Esophagus muscularis mucosa (tissue), 4 donors: Measurements from ENCODE around the gene SCAP. TPM values are rescaled to one million over a fixed set of nuclear protein-coding genes. Genes with fewer than 3 reads are reported as not detected.

Experiments
- DNase-seq: peaks from one replicate; pipeline ENCODE4 v3.0.0-alpha.2; 2017; ENCODE audit errors: extremely low spot score
- H3K27ac ChIP-seq, 4 donors: fragments of 200-600 bp; sonication (generic); replicated peaks in 1 of 4; 1 replicate in 3 of 4; 2 replicates in 1 of 4; pipeline ENCODE4 v1.5.1; 2016 to 2019; ENCODE audit warnings: mild to moderate bottlenecking in 1 of 4
- H3K27me3 ChIP-seq, 4 donors: fragments of 200-600 bp; sonication (generic); one replicate each; pipeline versions ENCODE4 v1.5.1 to v1.6.0; 2016 to 2019
- H3K36me3 ChIP-seq, 4 donors: fragments of 200-600 bp; sonication (generic); one replicate each; pipeline ENCODE4 v1.5.1; 2016 to 2019
- H3K4me1 ChIP-seq, 4 donors: fragments of 200-600 bp; sonication (generic); one replicate each; pipeline ENCODE4 v1.5.1; 2016 to 2019
- H3K4me3 ChIP-seq, 4 donors: fragments of 200-600 bp; sonication (generic); 1 replicate in 2 of 4; 2 replicates in 2 of 4; pipeline ENCODE4 v1.5.1; 2016 to 2019; ENCODE audit warnings: mild to moderate bottlenecking in 4 of 4, moderate library complexity in 1 of 4
- H3K9me3 ChIP-seq, 4 donors: fragments of 200-600 bp; sonication (generic); 1 replicate in 3 of 4; 2 replicates in 1 of 4; pipeline ENCODE4 v1.5.1; 2016 to 2019
- CTCF ChIP-seq, 3 experiments: fragments of 200-600 bp in 2 of 3; fragments of 450-650 bp in 1 of 3; sonication (generic) in 2 of 3; IDR thresholded peaks; one replicate each; pipeline ENCODE4 v1.5.1; 2017 to 2019; ENCODE audit warnings: antibody characterized with exemption in 3 of 3, mild to moderate bottlenecking in 2 of 3, moderate library complexity in 1 of 3
- EP300 ChIP-seq: sonication (generic); formaldehyde crosslinking; IDR thresholded peaks from one replicate; pipeline ENCODE4 v1.6.1; 2017; ENCODE audit warnings: antibody characterized with exemption
- POLR2A ChIP-seq: fragments of 450-650 bp; IDR thresholded peaks from one replicate; pipeline ENCODE4 v1.6.1; 2017; ENCODE audit warnings: antibody characterized with exemption, moderate library complexity, mild to moderate bottlenecking, low read depth
- POLR2AphosphoS5 ChIP-seq, 2 donors: sonication (generic); formaldehyde crosslinking; IDR thresholded peaks; one replicate each; pipeline ENCODE4 v1.6.1; 2017; ENCODE audit warnings: antibody characterized with exemption in 2 of 2
- WGBS: methylation state at CpG from one replicate; pipeline ENCODE4 v1.1.5; 2018; 5-methylcytosine and 5-hydroxymethylcytosine counted together
- intact Hi-C: fragments of 100-400 bp; cut with DNase I; formaldehyde crosslinking; loops from one replicate; pipeline ENCODE4 v1.15.1; 2023
- total RNA-seq, 4 donors: library from RNA; depleted of rRNA; stranded (reverse); fragments of >200 nt; gene quantifications; one replicate each; pipeline versions ENCODE4 v1.1.0 to v1.2.1, GENCODE V29; 2016

SCAP gene
- total RNA-seq, 4 donors from 2014 or later: 67.6 to 104 (median 79.9) TPM

DNA sequence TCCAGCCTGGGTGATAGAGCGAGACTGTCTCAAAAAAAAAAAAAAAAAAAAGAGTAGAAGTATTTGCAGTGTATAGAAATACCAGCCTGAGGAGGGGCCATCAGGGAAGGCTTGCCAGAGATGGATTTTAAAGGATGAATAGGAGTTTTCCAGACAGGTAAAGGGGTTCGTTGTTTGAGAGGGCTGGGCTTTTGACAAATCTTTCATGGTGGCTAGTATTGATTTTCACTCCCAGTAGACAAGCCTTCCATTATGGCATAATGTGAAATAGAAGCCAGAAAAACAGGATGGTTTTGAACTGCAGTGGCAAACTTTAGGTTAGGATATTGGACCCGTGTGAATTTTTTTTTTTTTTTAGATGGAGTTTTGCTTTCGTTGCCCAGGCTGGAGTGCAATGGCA lies 91.3 kb downstream of the SCAP start:
- Histone ChIP-seq H3K27me3 (no peaks in the 10 kb centered on the region), H3K27ac (no peak overlapping the region), H3K4me1 (peaks cover 27 to 65% (median 44%) of the 10 kb centered on the region in 4 donors), H3K9me3 (no peaks in the 10 kb centered on the region), H3K4me3 (no peak overlapping the region), H3K36me3 (peaks cover 0 to 21% (median 14%) of the 10 kb centered on the region in 4 donors)
- DNase-seq: no peak
- whole genome bisulfite sequencing: 91% methylated on average over 4 of the region's 4 CpGs
- no peak for TF ChIP-seq CTCF (IDR thresholded peaks at IDR 0.05)
- TF ChIP-seq POLR2AphosphoS5 (IDR thresholded peaks at IDR 0.05): no peak
- no peak for TF ChIP-seq EP300
- intact Hi-C loops: no loop called here

DNA sequence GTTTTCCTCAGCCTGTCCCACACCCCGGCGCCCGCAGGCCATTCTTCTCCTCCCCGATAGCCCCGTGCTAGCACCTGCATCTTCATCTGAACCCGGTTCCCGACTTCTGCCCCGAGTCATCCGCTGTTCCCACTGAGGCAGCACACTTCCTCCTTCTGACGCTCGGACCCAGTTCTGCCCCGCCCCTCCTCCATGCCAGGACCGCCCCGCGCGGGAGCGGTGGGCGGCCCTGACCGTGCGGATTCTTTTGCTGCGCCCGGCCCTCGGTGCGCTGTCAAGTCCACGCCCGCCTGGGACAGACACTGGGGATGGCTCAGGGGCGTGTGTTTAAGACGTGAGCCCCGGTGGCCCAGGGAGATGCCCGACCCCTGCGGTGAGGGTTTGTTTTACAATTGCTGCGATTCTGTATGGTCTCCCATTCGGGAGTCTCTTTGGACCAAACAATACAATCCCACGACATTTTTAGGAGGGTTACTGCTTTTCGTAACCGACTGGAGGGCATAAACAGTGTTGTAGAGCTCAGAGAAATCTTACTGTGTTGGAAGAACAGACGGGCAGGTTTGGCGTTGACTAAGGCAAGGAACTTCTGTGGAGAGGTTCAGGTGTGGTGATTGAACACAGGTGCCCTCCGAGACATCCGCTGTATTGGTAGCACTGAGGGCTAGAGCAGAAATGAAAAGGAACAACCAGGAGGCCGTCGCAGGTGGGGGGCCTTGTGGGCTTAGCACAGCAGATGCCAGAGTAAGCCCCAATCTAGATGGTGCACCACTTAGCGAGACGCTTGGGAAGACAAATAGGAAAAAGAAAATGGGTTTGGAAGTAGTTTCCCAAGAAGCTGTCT lies 94.2 kb downstream of the SCAP start:
- intact Hi-C loops: loop anchor here (2.0 kb wide), 1 partner anchor 93 kb away; the partner anchor contains the start of gene SCAP
- H3K36me3 ChIP-seq: peaks cover 0 to 6% (median 3%) of the 10 kb centered on the region in 4 donors
- TF ChIP-seq POLR2A (no peak), CTCF (IDR thresholded peaks at IDR 0.05) (peak in 1 of 3 experiments; percentile 12), EP300 (no peak), POLR2AphosphoS5 (IDR thresholded peaks at IDR 0.05) (peak in 1 of 2 donors; percentile 53)
- WGBS: 13% methylated on average over 16 of the region's 44 CpGs
- H3K9me3 ChIP-seq: no peaks in the 10 kb centered on the region
- H3K4me3 ChIP-seq: peak overlapping the region; percentile 92 to 100 (median 96)
- H3K4me1 ChIP-seq: peaks cover 34 to 66% (median 53%) of the 10 kb centered on the region in 4 donors
- H3K27me3 ChIP-seq: no peaks in the 10 kb centered on the region
- DNase-seq: peak; percentile 95
- peak overlapping the region; percentile 95 to 99 (median 98) for H3K27ac ChIP-seq

DNA sequence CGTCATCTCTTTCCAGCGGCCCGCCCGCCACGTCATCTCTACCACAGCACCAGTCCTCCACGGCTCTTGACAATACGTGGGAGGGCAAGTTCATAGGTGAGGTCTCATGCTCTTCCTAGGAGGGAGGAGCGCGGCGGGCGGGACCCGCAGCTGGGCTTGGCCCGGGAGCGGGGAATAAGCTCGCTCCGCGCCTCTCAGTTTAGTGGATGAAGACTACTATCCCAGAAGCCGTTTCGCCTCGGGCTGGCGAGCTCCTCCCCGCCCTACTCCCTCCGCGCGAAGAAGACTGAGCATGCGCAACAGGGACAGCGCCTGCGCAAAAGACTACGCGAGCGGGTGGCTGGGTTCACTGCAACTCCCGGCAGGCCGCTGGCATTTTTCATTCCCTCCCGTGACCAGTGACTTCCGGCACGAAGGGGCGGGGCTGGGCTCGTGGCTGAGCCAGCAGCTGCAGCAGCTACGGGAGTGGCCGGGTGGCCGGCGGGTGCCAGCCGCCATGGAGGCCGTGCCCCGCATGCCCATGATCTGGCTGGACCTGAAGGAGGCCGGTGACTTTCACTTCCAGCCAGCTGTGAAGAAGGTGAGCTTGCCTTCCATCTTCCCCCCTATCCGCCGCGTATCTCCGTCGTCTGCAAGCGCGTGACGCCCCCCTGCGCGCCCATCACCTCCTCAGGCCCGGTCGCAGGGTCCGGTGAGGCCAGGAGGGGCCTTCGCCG lies 95.0 kb downstream of the SCAP start, which contains the start of gene PTPN23:
Gene PTPN23, plus strand, starts transcription at position 421 of the 716 bp plus-strand sequence. Its CDS starts 76 bp downstream, at position 497.
- peak; percentile 99 for DNase-seq
- peaks cover 0 to 6% (median 0%) of the 10 kb centered on the region in 4 donors for H3K36me3 ChIP-seq
- peak within 1 kb of the TSS; percentile 95 to 99 (median 98) for H3K27ac ChIP-seq
- TF ChIP-seq POLR2AphosphoS5 (IDR thresholded peaks at IDR 0.05) (peak; percentile 98 to 99), EP300 (no peak), POLR2A (peak; percentile 87), CTCF (IDR thresholded peaks at IDR 0.05) (peak in 1 of 3 experiments; percentile 22)
- intact Hi-C loops: loop anchor here (2.0 kb wide), 1 partner anchor 94 kb away; the partner anchor contains the start of gene SCAP
- no peaks in the 10 kb centered on the region for H3K9me3 ChIP-seq
- H3K27me3 ChIP-seq: no peaks in the 10 kb centered on the region
- 1% methylated on average over 16 of the region's 61 CpGs for WGBS
- peak within 1 kb of the TSS; percentile 92 to 100 (median 96) for H3K4me3 ChIP-seq
- peaks cover 30 to 58% (median 47%) of the 10 kb centered on the region in 4 donors for H3K4me1 ChIP-seq

DNA sequence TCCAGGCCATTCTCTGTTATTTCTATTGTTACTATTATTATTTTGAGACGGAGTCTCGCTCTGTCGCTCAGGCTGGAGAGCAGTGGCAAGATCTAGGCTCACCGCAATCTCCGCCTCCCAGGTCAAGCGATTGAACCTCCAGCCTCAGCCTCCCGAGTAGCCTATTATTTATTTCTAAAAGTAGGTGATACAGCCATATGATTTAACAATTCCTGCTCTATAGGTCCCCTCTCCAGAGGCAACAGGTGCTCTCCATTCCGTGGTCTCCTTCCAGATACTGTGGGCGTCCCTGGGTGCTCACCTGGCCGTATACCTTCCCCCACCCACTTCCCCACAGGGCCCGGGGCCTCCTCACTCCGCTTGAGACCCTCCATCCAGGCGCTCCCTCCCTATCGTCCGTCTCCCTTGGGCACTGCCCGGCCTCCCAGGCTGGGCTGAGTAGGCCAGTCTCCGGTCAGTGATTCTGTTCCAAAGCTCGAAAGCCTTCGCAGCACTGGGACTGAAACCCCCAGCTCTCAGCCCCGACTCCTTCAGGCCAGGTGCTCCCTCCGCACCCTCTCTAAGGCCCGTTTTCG lies 95.6 kb downstream of the SCAP start:
- intact Hi-C loops: loop anchor here (2.0 kb wide), 1 partner anchor 95 kb away; the partner anchor contains the start of gene SCAP
- Histone ChIP-seq H3K36me3 (peaks cover 0 to 3% (median 0%) of the 10 kb centered on the region in 4 donors), H3K4me1 (peaks cover 26 to 51% (median 42%) of the 10 kb centered on the region in 4 donors), H3K4me3 (peak overlapping the region; percentile 92 to 100 (median 96)), H3K27me3 (no peaks in the 10 kb centered on the region), H3K27ac (peak overlapping the region; percentile 95 to 99 (median 98)), H3K9me3 (no peaks in the 10 kb centered on the region)
- WGBS: 11% methylated on average over 23 of the region's 23 CpGs
- TF ChIP-seq EP300 (no peak), POLR2AphosphoS5 (IDR thresholded peaks at IDR 0.05) (no peak), POLR2A (no peak), CTCF (IDR thresholded peaks at IDR 0.05) (no peak)
- no peak for DNase-seq
